CD4-positive, alpha-beta T cell treated with Interleukin-17A for 4 hours (primary cell): Measurements from ENCODE around the gene SLC12A8.

ENCODE experiments used
- DNase-seq: peaks from one replicate; pipeline ENCODE4 v3.0.0-alpha.2; 2020; ENCODE audit warnings: mixed read lengths

Gene SLC12A8

GRCh38 chr3:125136966-125137357 lies 75.6 kb downstream of the SLC12A8 start:
- DNase-seq: no peak

DNA sequence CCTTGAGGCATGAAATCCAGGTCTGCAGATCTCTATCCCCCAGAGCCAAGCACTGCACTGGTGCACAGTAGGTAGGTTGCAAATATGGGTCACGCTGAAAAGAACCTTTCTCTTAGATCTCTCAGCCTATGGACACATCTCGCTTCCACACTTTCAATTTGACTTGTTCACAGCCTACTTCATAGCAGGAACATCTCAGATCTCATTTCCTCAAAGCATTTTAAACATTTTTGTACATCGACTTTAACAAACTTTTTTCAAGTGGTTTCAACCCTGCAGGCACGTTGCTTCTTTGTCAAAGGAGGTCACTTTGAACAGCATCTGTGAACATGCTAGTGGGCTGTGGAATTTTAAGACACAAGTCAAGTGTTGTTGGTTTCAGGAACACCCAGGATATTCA lies 76.0 kb downstream of the SLC12A8 start:
- DNase-seq: no peak

GRCh38 chr3:125134952-125135351 lies 77.6 kb downstream of the SLC12A8 start:
- no peak for DNase-seq

- no peak for DNase-seq
Measured at GRCh38 chr3:125132815-125133214, 79.7 kb downstream of the SLC12A8 start.

- DNase-seq: no peak
Measured at GRCh38 chr3:125129512-125129997, 83.0 kb downstream of the SLC12A8 start.

- no peak for DNase-seq
Measured at GRCh38 chr3:125128861-125129501, 83.6 kb downstream of the SLC12A8 start.

- DNase-seq: no peak
Measured at GRCh38 chr3:125126323-125126722, 86.2 kb downstream of the SLC12A8 start.

DNA sequence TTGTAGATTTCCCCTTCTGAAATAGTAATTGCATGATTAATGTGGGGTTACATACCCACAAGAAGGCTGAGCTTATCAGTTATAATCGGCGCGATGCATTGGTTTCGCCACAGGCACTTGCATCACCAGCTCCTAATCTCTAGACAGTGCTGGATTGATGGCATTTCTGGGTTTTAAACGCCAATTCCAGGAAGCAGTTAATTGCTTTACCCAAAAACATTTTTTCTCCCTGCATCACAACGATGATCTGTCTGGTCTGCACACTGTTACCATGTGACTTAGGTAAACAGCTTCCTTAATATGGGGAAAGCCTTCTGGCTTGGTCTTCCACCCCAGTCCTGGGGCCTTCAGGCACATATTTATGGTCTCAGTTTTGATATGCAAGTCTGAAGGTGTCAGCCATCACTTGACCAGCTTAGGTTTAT lies 86.7 kb downstream of the SLC12A8 start:
- DNase-seq: no peak

- no peak for DNase-seq
Measured at GRCh38 chr3:125123451-125124305, 88.9 kb downstream of the SLC12A8 start.

- peak; percentile 38 for DNase-seq
Measured at GRCh38 chr3:125121246-125122010, 91.1 kb downstream of the SLC12A8 start.

GRCh38 chr3:125120379-125121122 lies 92.0 kb downstream of the SLC12A8 start:
- no peak for DNase-seq

DNA sequence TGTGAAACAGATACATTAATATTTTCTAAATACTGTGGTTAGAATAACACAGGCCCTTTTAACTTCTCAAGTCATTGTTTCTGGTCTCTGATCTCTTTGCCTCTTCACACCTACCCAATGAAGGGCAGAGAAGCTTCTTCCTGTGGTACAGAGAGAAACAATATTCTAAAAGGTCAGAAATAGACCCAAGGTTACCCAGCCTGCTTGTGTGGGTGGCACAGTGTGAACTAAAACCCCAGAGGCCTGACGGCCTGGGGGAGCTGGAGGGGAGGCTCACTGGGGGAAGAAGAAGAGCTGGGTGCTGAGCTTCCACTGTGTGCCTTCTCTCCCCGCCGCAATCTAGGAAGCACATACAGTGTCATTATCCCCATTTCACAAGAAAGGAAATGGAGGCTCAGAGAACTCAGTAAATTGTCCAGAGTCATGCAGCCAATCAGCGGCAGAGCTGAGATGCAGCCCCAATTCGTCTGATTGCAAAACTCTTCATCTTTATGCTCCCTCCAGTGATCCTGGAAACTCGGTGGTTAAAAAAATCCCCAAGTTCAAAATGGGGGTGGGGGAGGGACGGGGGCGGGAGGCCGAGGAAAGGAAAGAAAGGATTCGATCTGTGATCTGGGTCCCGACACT lies 92.7 kb downstream of the SLC12A8 start:
- peak; percentile 26 for DNase-seq

DNA sequence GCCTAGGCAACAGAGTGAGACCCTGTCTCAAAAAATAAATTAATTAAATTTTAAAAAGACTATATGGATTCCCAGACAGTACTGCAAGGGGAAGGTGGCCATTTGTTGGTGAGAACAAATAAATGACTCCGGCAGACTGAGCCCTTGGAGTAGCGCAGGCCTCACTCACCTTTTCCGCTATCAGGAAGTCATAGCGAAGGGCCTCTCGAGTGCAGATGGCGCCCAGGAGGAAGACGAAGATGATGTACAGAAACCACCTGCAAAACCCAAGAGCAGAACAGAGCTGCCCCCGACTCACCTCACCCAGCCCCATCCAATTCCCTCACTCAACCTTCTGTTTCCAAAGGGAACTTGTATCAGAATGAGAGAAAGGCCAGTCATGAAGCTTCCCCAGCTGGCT lies 93.9 kb downstream of the SLC12A8 start:
- DNase-seq: no peak

- no peak for DNase-seq
Measured at GRCh38 chr3:125117631-125118191, 94.8 kb downstream of the SLC12A8 start.

DNA sequence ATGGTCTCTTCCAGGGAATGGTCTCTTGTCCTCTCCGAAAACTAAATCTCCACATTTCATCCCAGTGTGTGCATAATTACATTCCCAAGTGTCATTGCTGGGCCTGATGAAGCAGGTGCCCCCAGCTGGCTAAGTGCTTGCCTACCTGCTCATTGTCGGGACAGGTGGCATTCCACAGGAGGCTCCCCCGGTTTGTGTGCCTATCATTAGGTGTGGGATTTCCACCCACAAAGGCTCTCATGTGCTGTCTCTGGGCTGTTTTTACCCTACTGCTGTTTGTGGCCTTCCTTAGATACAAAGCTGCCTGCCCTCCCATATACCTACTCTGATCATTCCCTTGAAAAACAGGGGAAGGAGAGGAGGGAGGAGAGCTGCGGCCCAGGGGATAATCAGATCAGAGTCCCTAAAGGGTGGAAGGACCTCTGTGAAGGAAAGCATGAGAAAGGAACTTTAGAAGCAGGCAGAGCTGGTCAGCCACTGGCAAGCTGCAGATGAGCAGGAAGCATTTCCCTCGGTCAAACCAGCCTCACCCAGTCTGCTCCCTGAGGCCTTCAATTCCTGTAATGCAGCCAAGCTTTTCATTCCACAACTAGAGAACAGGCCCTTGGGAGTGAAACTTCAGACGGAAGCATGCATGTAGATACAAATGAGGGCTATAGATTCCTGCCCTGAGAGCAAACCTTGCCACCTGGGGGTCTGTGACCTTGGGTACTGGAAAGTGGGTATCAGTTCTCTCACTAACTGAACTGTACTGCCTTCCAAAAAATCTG lies 96.1 kb downstream of the SLC12A8 start:
- no peak for DNase-seq

GRCh38 chr3:125115640-125116039 lies 96.9 kb downstream of the SLC12A8 start:
- no peak for DNase-seq

GRCh38 chr3:125112981-125113380 lies 99.6 kb downstream of the SLC12A8 start:
- DNase-seq: no peak

DNA sequence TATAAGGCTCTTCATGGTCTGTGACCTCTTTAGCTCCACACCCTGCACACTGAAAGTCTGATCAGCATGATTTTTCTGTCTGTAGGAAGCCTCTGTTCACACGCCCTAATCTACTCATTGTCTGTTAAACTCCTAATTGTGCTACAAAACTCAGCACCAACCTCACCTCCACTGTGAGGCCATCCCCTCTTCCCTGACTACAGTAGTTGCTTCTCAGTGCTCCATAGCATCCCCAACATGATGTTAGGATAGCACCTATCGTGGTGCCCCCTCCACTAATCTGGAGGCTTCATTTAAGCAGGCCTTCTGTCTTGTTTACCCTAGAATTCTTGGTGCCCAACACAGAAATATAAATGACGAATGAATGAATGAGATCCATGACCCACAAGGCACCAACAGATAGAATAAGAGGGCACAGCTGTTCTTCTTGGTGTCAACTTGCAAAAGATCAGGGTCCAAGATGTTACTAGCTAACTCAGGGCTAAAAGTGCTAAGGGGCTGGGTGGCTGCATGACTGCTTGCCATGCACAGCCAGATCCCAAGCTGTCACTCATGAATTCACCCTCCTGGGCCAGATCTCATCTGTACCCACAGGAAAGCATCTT lies 101.6 kb downstream of the SLC12A8 start:
- DNase-seq: no peak

DNA sequence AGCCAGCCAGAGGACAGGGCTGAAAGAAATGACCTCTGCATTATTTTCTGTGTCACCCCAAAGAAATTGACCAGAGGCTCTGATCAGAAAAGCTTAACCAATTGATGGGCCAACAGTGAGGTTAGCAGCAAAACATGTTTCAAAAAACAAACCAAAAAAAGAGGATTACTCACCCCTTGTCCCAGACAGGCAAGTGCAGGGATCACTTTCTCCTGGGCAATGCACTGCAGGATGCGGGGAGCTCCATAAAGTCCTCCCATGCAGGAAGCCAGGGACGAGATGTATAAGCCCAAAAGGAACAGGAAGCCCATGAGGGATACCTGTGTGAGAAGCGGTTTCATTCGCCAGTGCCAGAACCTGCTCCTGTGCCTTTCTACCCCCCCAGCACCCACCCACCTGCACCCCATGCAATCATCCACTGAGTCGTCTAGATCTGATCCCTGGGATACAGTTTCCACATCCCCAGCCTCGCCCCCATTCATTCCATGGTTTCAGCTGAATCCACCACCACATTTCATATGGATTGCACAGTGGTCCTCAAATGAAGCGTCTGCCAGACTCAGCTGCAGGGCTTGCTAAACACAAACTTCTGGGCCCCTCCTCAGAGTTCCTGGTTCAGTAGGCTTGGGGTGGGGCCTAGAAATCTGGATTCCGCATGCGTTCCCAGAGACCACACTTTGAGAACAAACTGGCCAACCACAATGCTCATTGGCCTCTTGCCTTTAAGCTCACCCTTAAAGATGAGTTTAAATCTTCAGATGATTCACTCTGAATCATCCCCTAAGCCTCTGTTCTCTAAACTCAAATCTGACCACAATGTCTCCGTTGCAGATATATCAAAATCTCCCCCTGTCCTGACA lies 102.3 kb downstream of the SLC12A8 start:
- no peak for DNase-seq

- DNase-seq: no peak
Measured at GRCh38 chr3:125109536-125109925, 103.0 kb downstream of the SLC12A8 start.
